SK-N-SH treated with all-trans-retinoic acid at 6 μM for 48 hours (cell line): ENCODE data around the gene CEP250.

Experiments used
- BACH2 ChIP-seq: fragments of 250-450 bp; sonication (Bioruptor Pico); IDR thresholded peaks from 2 replicates; pipeline ENCODE4 v1.9.0; 2021; ENCODE audit warnings: mild to moderate bottlenecking, borderline replicate concordance
- ZC3H10 ChIP-seq: fragments of 250-450 bp; sonication (Bioruptor Pico); IDR thresholded peaks from 2 replicates; pipeline ENCODE4 v1.5.1; 2021; ENCODE audit warnings: mild to moderate bottlenecking, moderate library complexity
- ZFP3 ChIP-seq: fragments of 250-450 bp; sonication (Bioruptor Pico); IDR thresholded peaks from 2 replicates; pipeline ENCODE4 v1.5.0; 2020; ENCODE audit warnings: mild to moderate bottlenecking, moderate library complexity
- ZFP30 ChIP-seq: fragments of 450-650 bp; formaldehyde crosslinking; IDR thresholded peaks from 2 replicates; pipeline ENCODE4 v1.5.0; 2022; ENCODE audit warnings: mild to moderate bottlenecking, moderate library complexity
- ZNF70 ChIP-seq: fragments of 450-650 bp; formaldehyde crosslinking; IDR thresholded peaks from 2 replicates; pipeline ENCODE4 v1.5.0; 2020; ENCODE audit warnings: mild to moderate bottlenecking, moderate library complexity
- TF ChIP-seq, protein P1 (sequence below): fragments of 250-450 bp; sonication (Bioruptor Pico); IDR thresholded peaks from 2 replicates; pipeline ENCODE4 v1.8.0; 2020; ENCODE audit warnings: mild to moderate bottlenecking, moderate library complexity, borderline replicate concordance

DNA sequence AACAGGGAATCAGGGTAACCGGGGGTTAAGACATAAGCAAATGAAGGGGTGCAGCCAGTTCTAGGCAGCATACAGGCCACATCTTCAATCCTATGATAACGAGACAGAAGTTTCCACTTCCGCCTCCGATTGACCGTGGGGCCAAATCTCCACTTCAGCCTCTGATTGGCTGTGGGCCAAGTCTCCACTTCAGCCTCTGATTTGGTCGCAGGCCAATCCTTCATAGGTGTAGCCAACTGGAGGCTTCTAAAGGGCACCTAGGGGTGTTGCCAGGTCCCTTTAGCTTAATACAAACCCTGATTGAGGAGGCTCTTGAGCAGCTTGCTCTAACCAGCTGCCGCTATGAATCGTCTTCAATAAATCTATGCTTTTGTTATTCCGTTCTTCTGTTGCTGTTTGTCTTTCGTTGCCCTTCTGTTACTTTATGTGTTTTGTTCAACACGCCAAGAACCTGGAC is 84.4 kb downstream of the CEP250 start:
- TF ChIP-seq ZFP3 (CRISPR knock-in tag) = no peak
- no peak for TF ChIP-seq BACH2
- TF ChIP-seq, protein P1, sequence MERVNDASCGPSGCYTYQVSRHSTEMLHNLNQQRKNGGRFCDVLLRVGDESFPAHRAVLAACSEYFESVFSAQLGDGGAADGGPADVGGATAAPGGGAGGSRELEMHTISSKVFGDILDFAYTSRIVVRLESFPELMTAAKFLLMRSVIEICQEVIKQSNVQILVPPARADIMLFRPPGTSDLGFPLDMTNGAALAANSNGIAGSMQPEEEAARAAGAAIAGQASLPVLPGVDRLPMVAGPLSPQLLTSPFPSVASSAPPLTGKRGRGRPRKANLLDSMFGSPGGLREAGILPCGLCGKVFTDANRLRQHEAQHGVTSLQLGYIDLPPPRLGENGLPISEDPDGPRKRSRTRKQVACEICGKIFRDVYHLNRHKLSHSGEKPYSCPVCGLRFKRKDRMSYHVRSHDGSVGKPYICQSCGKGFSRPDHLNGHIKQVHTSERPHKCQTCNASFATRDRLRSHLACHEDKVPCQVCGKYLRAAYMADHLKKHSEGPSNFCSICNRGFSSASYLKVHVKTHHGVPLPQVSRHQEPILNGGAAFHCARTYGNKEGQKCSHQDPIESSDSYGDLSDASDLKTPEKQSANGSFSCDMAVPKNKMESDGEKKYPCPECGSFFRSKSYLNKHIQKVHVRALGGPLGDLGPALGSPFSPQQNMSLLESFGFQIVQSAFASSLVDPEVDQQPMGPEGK (CRISPR knock-in tag) = no peak
- TF ChIP-seq ZNF70 (CRISPR knock-in tag) = no peak
- TF ChIP-seq ZC3H10 (CRISPR knock-in tag) = no peak
- TF ChIP-seq ZFP30 (CRISPR knock-in tag) = no peak
